GM23248 (cell line): Measurements from ENCODE around the gene VN1R4. TPM values are rescaled to one million over a fixed set of nuclear protein-coding genes. Genes with fewer than 3 reads are reported as not detected.

Experiments used
- polyA plus RNA-seq: library from polyadenylated mRNA; unstranded; fragments of >200 nt; fragmentation: Nextera tagmentation; extraction: Ambion mirVana; gene quantifications from 2 replicates; pipeline ENCODE4 v1.2.1, GENCODE V29; 2016
- total RNA-seq: library from RNA; depleted of rRNA; stranded (reverse); fragments of >200 nt; shearing (Covaris generic); gene quantifications from 2 replicates; pipeline ENCODE4 v1.2.3, GENCODE V29; 2014; rRNA removed

The VN1R4 gene
- total and polyA plus RNA-seq, 2 experiments from 2014 or later: not detected

Other genes with a start within 250 kb of the VN1R4 start
- not detected in 2 replicates for gene ERVV-2, start 223.0 kb downstream of the VN1R4 start, total RNA-seq
- gene ERVV-2, start 223.0 kb downstream of the VN1R4 start, polyA plus RNA-seq: not detected in 2 replicates
- 20.2 and 23.0 TPM in 2 replicates for gene ZNF160, start 164.3 kb downstream of the VN1R4 start, total RNA-seq
- 18.2 and 20.6 TPM in 2 replicates for gene ZNF160, start 164.3 kb downstream of the VN1R4 start, polyA plus RNA-seq
- gene ZNF415, start 134.8 kb downstream of the VN1R4 start, total RNA-seq: 9.4 and 18.7 TPM in 2 replicates
- 7.9 and 8.9 TPM in 2 replicates for gene ZNF415, start 134.8 kb downstream of the VN1R4 start, polyA plus RNA-seq
- gene ZNF347, start 108.7 kb downstream of the VN1R4 start, total RNA-seq: 4.6 and 7.3 TPM in 2 replicates
- gene ZNF347, start 108.7 kb downstream of the VN1R4 start, polyA plus RNA-seq: 2.7 and 3.2 TPM in 2 replicates
- gene ZNF665, start 74.4 kb downstream of the VN1R4 start, total RNA-seq: 3.8 and 3.9 TPM in 2 replicates
- gene ZNF665, start 74.4 kb downstream of the VN1R4 start, polyA plus RNA-seq: 2.4 and 2.8 TPM in 2 replicates
- 15.9 and 18.8 TPM in 2 replicates for gene ZNF677, start 12.8 kb downstream of the VN1R4 start, total RNA-seq
- gene ZNF677, start 12.8 kb downstream of the VN1R4 start, polyA plus RNA-seq: 19.5 and 21.2 TPM in 2 replicates
- not detected in 2 replicates for gene VN1R2, start 9.4 kb downstream of the VN1R4 start, total RNA-seq
- not detected in 2 replicates for gene VN1R2, start 9.4 kb downstream of the VN1R4 start, polyA plus RNA-seq
- gene ZNF845, start 66.0 kb upstream of the VN1R4 start, total RNA-seq: 5.2 and 7.5 TPM in 2 replicates
- gene ZNF845, start 66.0 kb upstream of the VN1R4 start, polyA plus RNA-seq: 3.1 and 3.5 TPM in 2 replicates
- 3.6 and 7.6 TPM in 2 replicates for gene ZNF525, start 98.0 kb upstream of the VN1R4 start, total RNA-seq
- 1.9 and 2.0 TPM in 2 replicates for gene ZNF525, start 98.0 kb upstream of the VN1R4 start, polyA plus RNA-seq
- 6.3 and 6.4 TPM in 2 replicates for gene ZNF765, start 127.4 kb upstream of the VN1R4 start, total RNA-seq
- gene ZNF765, start 127.4 kb upstream of the VN1R4 start, polyA plus RNA-seq: 4.6 and 5.5 TPM in 2 replicates
- 12.2 and 19.0 TPM in 2 replicates for gene ZNF761, start 164.3 kb upstream of the VN1R4 start, total RNA-seq
- gene ZNF761, start 164.3 kb upstream of the VN1R4 start, polyA plus RNA-seq: 5.7 and 6.5 TPM in 2 replicates
- 2.0 and 2.7 TPM in 2 replicates for gene ZNF813, start 200.0 kb upstream of the VN1R4 start, total RNA-seq
- 1.0 and 1.4 TPM in 2 replicates for gene ZNF813, start 200.0 kb upstream of the VN1R4 start, polyA plus RNA-seq